Dermis microvascular lymphatic vessel endothelial cell (primary cell): ENCODE measurements around the gene SAFB. TPM values are rescaled to one million over a fixed set of nuclear protein-coding genes. Genes with fewer than 3 reads are reported as not detected.

Experiments
- DNase-seq, 2 donors: peaks; one replicate each; pipeline versions ENCODE4 v3.0.0 to v3.0.0-alpha.2; 2010; ENCODE audit warnings: low read depth in 2 of 2
- total RNA-seq: library from RNA; depleted of rRNA; stranded (reverse); fragments of >200 nt; gene quantifications from 2 replicates; pipeline ENCODE4 v1.2.1, GENCODE V29; 2014

Gene SAFB
- 35.7 and 56.4 TPM in 2 replicates for total RNA-seq

DNA sequence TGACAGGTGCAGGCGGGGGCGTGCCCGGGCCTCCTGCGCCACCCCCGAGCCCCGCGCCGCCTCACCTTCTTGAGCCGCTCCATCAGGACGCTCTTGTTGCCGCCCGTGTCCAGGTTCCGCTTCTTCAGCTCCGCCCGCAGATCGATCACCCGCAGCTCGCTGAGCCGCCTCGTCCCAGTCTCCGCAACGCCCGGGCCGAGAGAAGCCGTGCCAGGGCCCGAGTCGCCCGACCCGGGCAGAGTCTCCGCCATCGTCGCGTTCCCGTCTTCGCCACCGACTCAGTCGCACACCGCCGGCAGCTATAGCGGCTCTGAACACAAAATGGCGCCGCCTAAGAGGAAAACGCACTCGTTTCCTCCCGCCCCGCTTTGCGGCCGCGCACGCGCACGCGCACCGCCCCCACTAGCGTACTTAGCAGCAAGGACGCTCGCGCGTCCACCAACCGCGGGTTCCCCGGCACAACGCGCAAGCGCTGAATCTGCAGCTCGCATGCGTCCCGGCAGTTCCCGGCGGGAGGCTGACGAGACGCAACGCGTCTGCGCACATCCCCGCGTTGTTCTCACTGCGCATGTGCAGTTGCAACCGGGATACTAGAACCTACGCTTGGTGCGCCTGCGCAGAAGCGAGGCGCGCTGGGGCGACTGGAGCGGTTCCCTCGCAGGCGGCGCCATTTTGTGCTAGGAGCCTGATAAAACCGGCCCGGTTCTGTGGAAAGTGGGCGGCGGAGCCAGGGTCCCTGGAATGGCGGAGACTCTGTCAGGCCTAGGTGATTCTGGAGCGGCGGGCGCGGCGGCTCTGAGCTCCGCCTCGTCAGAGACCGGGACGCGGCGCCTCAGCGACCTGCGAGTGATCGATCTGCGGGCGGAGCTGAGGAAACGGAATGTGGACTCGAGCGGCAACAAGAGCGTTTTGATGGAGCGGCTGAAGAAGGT lies at the start of gene SAFB, which contains the start of gene SAFB2:
Gene SAFB, plus strand, starts transcription at position 619 of the 932 bp plus-strand sequence. Its CDS starts 123 bp downstream, at position 742.
Gene SAFB2, minus strand, starts transcription at position 312 of the 932 bp plus-strand sequence. Its CDS starts 61 bp downstream, at position 251.
- peak; percentile 99 to 100 for DNase-seq

DNA sequence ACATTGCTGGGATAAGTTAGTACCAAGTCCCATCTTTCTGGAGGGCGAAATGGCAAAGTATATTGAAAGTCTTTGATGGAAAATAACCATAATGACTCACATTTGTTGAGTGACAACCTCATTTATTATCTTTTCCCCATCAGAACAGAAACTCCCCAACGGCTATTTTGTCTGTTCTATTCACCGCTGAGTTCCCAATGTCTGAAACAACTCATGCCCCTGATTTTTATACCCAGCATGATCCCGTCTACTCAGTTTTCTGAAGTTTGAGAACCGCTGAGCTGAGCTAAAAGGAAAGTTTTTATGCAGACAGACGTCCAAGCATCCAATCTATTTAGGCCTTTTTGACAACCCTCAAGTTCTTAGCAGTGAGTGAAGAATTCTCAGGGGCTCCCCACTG lies 47.3 kb upstream of the SAFB start:
- DNase-seq: no peak

- peak; percentile 14 to 44 for DNase-seq
Observed at GRCh38 chr19:5578097-5578846, 44.6 kb upstream of the SAFB start.

GRCh38 chr19:5579286-5579685 lies 43.6 kb upstream of the SAFB start:
- no peak for DNase-seq

- DNase-seq: no peak
Observed at GRCh38 chr19:5579697-5580096, 43.2 kb upstream of the SAFB start.

GRCh38 chr19:5580161-5580571 lies 42.7 kb upstream of the SAFB start:
- no peak for DNase-seq

GRCh38 chr19:5585461-5586299 lies 37.2 kb upstream of the SAFB start:
- no peak for DNase-seq

DNA sequence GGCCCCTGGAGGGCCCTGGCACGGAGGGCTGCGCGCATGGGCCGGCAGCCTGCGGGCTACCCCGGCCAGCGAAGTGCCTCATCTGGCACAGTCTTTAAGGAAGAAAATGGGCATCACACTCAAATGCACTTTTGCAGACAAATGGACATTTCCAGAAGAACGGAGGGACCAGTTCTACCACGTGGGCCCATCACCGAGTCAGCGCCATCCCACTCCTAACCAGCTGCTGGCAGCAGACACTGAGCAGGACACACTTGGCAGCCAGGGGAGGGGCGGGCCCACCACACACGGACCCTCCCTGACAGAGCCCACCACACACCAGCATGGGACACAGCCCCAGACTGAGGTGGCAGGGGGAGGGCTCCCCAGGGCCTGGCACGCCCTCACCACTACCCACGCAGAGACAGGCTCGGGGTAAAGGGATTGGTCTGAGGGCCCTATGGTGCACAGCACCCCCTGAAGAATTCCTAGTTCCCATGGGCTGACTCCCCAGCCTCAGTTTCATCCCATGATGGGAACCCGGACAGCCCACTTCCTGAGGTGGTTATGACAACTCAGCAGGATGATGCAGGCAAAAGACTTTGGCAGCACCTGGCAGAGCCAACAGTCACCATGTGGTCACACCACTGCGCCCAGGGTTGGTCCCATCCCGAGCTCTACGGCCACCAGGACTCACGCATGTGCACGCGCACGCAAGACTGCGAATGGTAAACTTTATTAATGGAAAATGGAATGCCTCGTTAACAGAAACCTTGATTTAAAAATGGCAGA lies 36.4 kb upstream of the SAFB start:
- no peak for DNase-seq

- DNase-seq: no peak
Observed at GRCh38 chr19:5587071-5587455, 35.8 kb upstream of the SAFB start.

DNA sequence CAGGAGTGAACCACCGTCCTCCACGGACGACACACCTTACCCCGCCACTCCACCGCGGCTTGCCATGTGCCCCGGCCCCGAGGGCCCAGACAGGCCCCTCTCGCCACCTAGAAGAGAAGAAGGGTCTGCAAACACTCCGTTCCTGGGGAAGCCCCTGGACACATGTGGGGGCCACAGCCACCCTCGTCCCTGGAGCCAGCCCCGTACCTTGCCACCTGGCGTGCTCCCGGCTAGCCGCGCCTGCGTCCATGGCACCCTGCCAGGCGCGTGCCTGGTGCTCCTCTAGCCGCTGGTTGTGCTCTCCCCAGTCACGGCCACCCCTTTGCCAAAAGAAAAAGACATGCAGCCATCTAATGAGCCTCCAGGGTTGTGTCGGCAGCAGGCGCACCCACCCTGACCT lies 35.2 kb upstream of the SAFB start:
- no peak for DNase-seq

DNA sequence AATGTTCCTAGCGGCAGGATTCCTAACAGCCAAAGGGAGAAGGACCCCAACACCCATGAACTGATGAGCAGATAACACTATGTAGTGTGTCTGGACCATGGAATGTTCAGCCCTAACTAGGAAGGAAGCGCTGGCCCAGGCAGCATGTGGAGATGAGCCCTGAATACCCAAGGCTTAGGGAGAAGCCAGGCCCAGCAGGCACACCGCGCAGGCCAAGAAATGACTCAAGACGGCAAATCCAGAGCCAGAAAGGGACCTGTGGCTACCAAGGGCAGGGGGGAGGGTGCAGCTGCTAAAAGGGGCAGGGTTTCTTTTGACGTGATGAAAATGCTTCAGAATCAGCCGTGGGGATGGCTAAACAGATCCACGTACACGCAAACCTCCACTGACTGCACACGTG lies 34.4 kb upstream of the SAFB start:
- no peak for DNase-seq

GRCh38 chr19:5588906-5589676 lies 33.8 kb upstream of the SAFB start:
- DNase-seq: no peak

GRCh38 chr19:5590151-5590864 lies 32.6 kb upstream of the SAFB start:
- DNase-seq: no peak

GRCh38 chr19:5590865-5591154 lies 32.1 kb upstream of the SAFB start:
- no peak for DNase-seq

- DNase-seq: no peak
Observed at GRCh38 chr19:5591476-5591875, 31.4 kb upstream of the SAFB start.

GRCh38 chr19:5592531-5593342 lies 30.1 kb upstream of the SAFB start:
- no peak for DNase-seq

- DNase-seq: no peak
Observed at GRCh38 chr19:5593343-5594255, 29.3 kb upstream of the SAFB start.

- no peak for DNase-seq
Observed at GRCh38 chr19:5594521-5594950, 28.3 kb upstream of the SAFB start.
